NT2/D1 (cell line): Measurements from ENCODE around the gene CIAO2A.

Source experiments
- YY1 ChIP-seq: IDR thresholded peaks from 2 replicates; pipeline ENCODE4 v1.6.1; 2011; ENCODE audit not compliant: insufficient read length, insufficient read depth
- ZNF274 ChIP-seq: IDR thresholded peaks from 2 replicates; pipeline ENCODE4 v1.6.1; 2011; ENCODE audit warnings: mild to moderate bottlenecking, low read depth, low read length

GRCh38 chr15:64093627-64094417 is at the start of gene CIAO2A:
- TF ChIP-seq YY1 (peak; percentile 13), ZNF274 (no peak)
